GM21717 (cell line): ENCODE results near the gene PBLD.

Source experiments
- ATAC-seq: cut with Tn5 transposase; IDR thresholded peaks from one replicate; pipeline ENCODE4 v1.9.1; 2021; ENCODE audit warnings: mild to moderate bottlenecking, moderate library complexity; ENCODE audit not compliant: unreplicated experiment

Gene PBLD

GRCh38 chr10:68332259-68333057 is at the start of gene PBLD:
Gene PBLD (minus strand): TSS chr10:68332928. CDS start chr10:68306844, 26,084 bp downstream.
- peak; percentile 24 for ATAC-seq

- no peak for ATAC-seq
Measured at GRCh38 chr10:68371604-68372003, 38.9 kb upstream of the PBLD start.

- ATAC-seq: no peak
Measured at GRCh38 chr10:68367121-68367520, 34.4 kb upstream of the PBLD start.

- no peak for ATAC-seq
Measured at GRCh38 chr10:68366600-68366999, 33.9 kb upstream of the PBLD start.

GRCh38 chr10:68365611-68366010 is 32.9 kb upstream of the PBLD start:
- ATAC-seq: no peak

GRCh38 chr10:68364101-68364886 is 31.6 kb upstream of the PBLD start:
- no peak for ATAC-seq

- no peak for ATAC-seq
Measured at GRCh38 chr10:68362590-68362989, 29.9 kb upstream of the PBLD start.

GRCh38 chr10:68359189-68359588 is 26.5 kb upstream of the PBLD start:
- ATAC-seq: no peak

GRCh38 chr10:68353537-68353936 is 20.8 kb upstream of the PBLD start:
- ATAC-seq: no peak

- peak; percentile 46 for ATAC-seq
Measured at GRCh38 chr10:68348265-68348741, 15.6 kb upstream of the PBLD start.

- ATAC-seq: no peak
Measured at GRCh38 chr10:68346774-68347173, 14.0 kb upstream of the PBLD start.

- ATAC-seq: no peak
Measured at GRCh38 chr10:68345621-68346020, 12.9 kb upstream of the PBLD start.

GRCh38 chr10:68342909-68343516 is 10.3 kb upstream of the PBLD start:
- no peak for ATAC-seq

- ATAC-seq: no peak
Measured at GRCh38 chr10:68340358-68341080, 7.8 kb upstream of the PBLD start.

GRCh38 chr10:68336754-68337351 is 4.1 kb upstream of the PBLD start:
- no peak for ATAC-seq

GRCh38 chr10:68334672-68335467 is 2.1 kb upstream of the PBLD start:
- ATAC-seq: no peak

- ATAC-seq: no peak
Measured at GRCh38 chr10:68333440-68334431, 1.0 kb upstream of the PBLD start.

- ATAC-seq: no peak
Measured at GRCh38 chr10:68333058-68333395, 299 bp upstream of the PBLD start.
